H9 (cell line): ENCODE data around the gene TPD52L2. TPM values are rescaled to one million over a fixed set of nuclear protein-coding genes. Genes with fewer than 3 reads are reported as not detected.
A peak's percentile ranks its signal among the peaks of the same experiment; 100 is the strongest.

Experiments used
- DNase-seq: peaks from one replicate; pipeline ENCODE4 v3.0.0-alpha.2; 2017
- H2AFZ ChIP-seq: one replicate; pipeline ENCODE4 v1.6.1; 2013; ENCODE audit warnings: mild to moderate bottlenecking, low read length, control low read depth, moderate library complexity
- H2AK5ac ChIP-seq: 2 replicates; pipeline ENCODE4 v1.6.1; 2013; ENCODE audit warnings: low read length, control low read depth, mixed read lengths; ENCODE audit not compliant: insufficient read length
- H2BK120ac ChIP-seq: one replicate; pipeline ENCODE4 v1.6.1; 2013; ENCODE audit warnings: low read depth, mild to moderate bottlenecking, low read length, control low read depth, inconsistent platforms; ENCODE audit not compliant: poor library complexity, severe bottlenecking
- H2BK12ac ChIP-seq: 2 replicates; pipeline ENCODE4 v1.6.1; 2013; ENCODE audit warnings: low read length, control low read depth, mixed read lengths, low read depth; ENCODE audit not compliant: insufficient read length
- H2BK15ac ChIP-seq: 2 replicates; pipeline ENCODE4 v1.6.1; 2013; ENCODE audit warnings: low read depth, low read length, control low read depth
- H2BK20ac ChIP-seq: one replicate; pipeline ENCODE4 v1.6.1; 2013; ENCODE audit warnings: low read depth, mild to moderate bottlenecking, low read length, control low read depth, inconsistent platforms; ENCODE audit not compliant: poor library complexity, severe bottlenecking
- H2BK5ac ChIP-seq: 2 replicates; pipeline ENCODE4 v1.6.1; 2013; ENCODE audit warnings: low read length, control low read depth, mixed read lengths; ENCODE audit not compliant: insufficient read length
- H3K14ac ChIP-seq: 2 replicates; pipeline ENCODE4 v1.6.1; 2013; ENCODE audit warnings: low read length, control low read depth; ENCODE audit not compliant: insufficient read depth
- H3K18ac ChIP-seq: 2 replicates; pipeline ENCODE4 v1.6.1; 2013; ENCODE audit warnings: low read depth, mild to moderate bottlenecking, mixed read lengths, low read length, control low read depth; ENCODE audit not compliant: insufficient read length
- H3K23ac ChIP-seq: 2 replicates; pipeline ENCODE4 v1.6.1; 2013; ENCODE audit warnings: low read length, control low read depth, mixed read lengths, low read depth; ENCODE audit not compliant: insufficient read length
- H3K23me2 ChIP-seq: 2 replicates; pipeline ENCODE4 v1.6.1; 2013; ENCODE audit warnings: low read depth, mild to moderate bottlenecking, mixed read lengths, low read length, control low read depth; ENCODE audit not compliant: insufficient read length, poor library complexity, severe bottlenecking
- H3K27ac ChIP-seq: 2 replicates; pipeline ENCODE4 v1.5.1; 2013; ENCODE audit warnings: low read length, control low read depth, mixed read lengths, low read depth; ENCODE audit not compliant: insufficient read length
- H3K27me3 ChIP-seq: 2 replicates; pipeline ENCODE4 v1.6.1; 2013; ENCODE audit warnings: low read length, control low read depth, inconsistent platforms; ENCODE audit not compliant: insufficient read depth
- H3K4ac ChIP-seq: 2 replicates; pipeline ENCODE4 v1.6.1; 2013; ENCODE audit warnings: low read depth, mild to moderate bottlenecking, control low read depth, inconsistent platforms, low read length, moderate library complexity
- H3K4me1 ChIP-seq: 2 replicates; pipeline ENCODE4 v1.6.1; 2013; ENCODE audit warnings: low read length, control low read depth, inconsistent platforms; ENCODE audit not compliant: insufficient read depth
- H3K4me2 ChIP-seq: 2 replicates; pipeline ENCODE4 v1.6.1; 2013; ENCODE audit warnings: low read length, control low read depth, mixed read lengths; ENCODE audit not compliant: insufficient read length, insufficient read depth
- H3K56ac ChIP-seq: 2 replicates; pipeline ENCODE4 v1.6.1; 2013; ENCODE audit warnings: low read depth, mild to moderate bottlenecking, mixed read lengths, low read length, control low read depth; ENCODE audit not compliant: insufficient read length
- H3K79me1 ChIP-seq: 2 replicates; pipeline ENCODE4 v1.6.1; 2013; ENCODE audit warnings: low read depth, mild to moderate bottlenecking, moderate library complexity, low read length, control low read depth, inconsistent platforms; ENCODE audit not compliant: insufficient read depth, poor library complexity, severe bottlenecking
- H3K79me2 ChIP-seq: 2 replicates; pipeline ENCODE4 v1.6.1; 2013; ENCODE audit warnings: low read length, control low read depth, inconsistent platforms; ENCODE audit not compliant: insufficient read depth
- H3K9ac ChIP-seq: 2 replicates; pipeline ENCODE4 v1.6.1; 2013; ENCODE audit warnings: low read length, control low read depth, mixed read lengths; ENCODE audit not compliant: insufficient read length; ENCODE audit errors: extremely low read depth
- H3K9me3 ChIP-seq: one replicate; pipeline ENCODE4 v1.6.1; 2013; ENCODE audit warnings: low read depth, low read length, inconsistent platforms; ENCODE audit not compliant: control insufficient read depth
- H3T11ph ChIP-seq: one replicate; pipeline ENCODE4 v1.6.1; 2013; ENCODE audit warnings: mild to moderate bottlenecking, low read length, control low read depth, inconsistent platforms
- H4K20me1 ChIP-seq: one replicate; pipeline ENCODE4 v1.6.1; 2013; ENCODE audit not compliant: control insufficient read depth, insufficient read length, insufficient read depth
- H4K5ac ChIP-seq: 2 replicates; pipeline ENCODE4 v1.6.1; 2013; ENCODE audit warnings: low read depth, mild to moderate bottlenecking, mixed read lengths, low read length, control low read depth; ENCODE audit not compliant: insufficient read length
- H4K8ac ChIP-seq: replicated peaks from 2 replicates; pipeline ENCODE4 v1.6.1; 2013; ENCODE audit warnings: low read length, control low read depth, mixed read lengths, low read depth; ENCODE audit not compliant: insufficient read length
- H4K91ac ChIP-seq: 2 replicates; pipeline ENCODE4 v1.6.1; 2013; ENCODE audit warnings: low read depth, mild to moderate bottlenecking, moderate library complexity, mixed read lengths, low read length, control low read depth; ENCODE audit not compliant: insufficient read length
- H3K27ac Mint-ChIP-seq, 3 experiments: 2 replicates in 2 of 3; 3 replicates in 1 of 3; pipeline ENCODE4 v1.8.0; 2020 to 2021; ENCODE audit warnings: mixed read lengths in 3 of 3, mild to moderate bottlenecking in 1 of 3, moderate library complexity in 1 of 3
- H3K27me3 Mint-ChIP-seq: 2 replicates; pipeline ENCODE4 v1.8.0; 2021; ENCODE audit warnings: low read depth, mild to moderate bottlenecking, moderate library complexity, mixed read lengths
- H3K36me3 Mint-ChIP-seq, 3 experiments: 2 replicates in 2 of 3; 3 replicates in 1 of 3; pipeline ENCODE4 v1.8.0; 2020 to 2021; ENCODE audit warnings: low read depth in 3 of 3, mixed read lengths in 3 of 3; ENCODE audit not compliant: insufficient read depth in 1 of 3
- H3K4me1 Mint-ChIP-seq, 2 experiments: 2 replicates each; pipeline ENCODE4 v1.8.0; 2020; ENCODE audit warnings: mixed read lengths in 2 of 2
- H3K4me3 Mint-ChIP-seq, 2 experiments: 2 replicates in 1 of 2; 3 replicates in 1 of 2; pipeline ENCODE4 v1.8.0; 2020 to 2021; ENCODE audit warnings: mild to moderate bottlenecking in 2 of 2, mixed read lengths in 2 of 2, moderate library complexity in 1 of 2
- H3K9me3 Mint-ChIP-seq, 2 experiments: 2 replicates in 1 of 2; 3 replicates in 1 of 2; pipeline ENCODE4 v1.8.0; 2020; ENCODE audit warnings: mild to moderate bottlenecking in 2 of 2, mixed read lengths in 2 of 2, moderate library complexity in 1 of 2
- CTCF ChIP-seq: fragments of 200-600 bp; sonication (generic); conservative IDR thresholded peaks from 3 replicates; pipeline ENCODE4 v1.8.0; 2021; ENCODE audit warnings: antibody characterized with exemption, mild to moderate bottlenecking
- WGBS: extraction: QIAGEN DNeasy Blood & Tissue Kit; methylation state at CpG from one replicate; pipeline ENCODE4 v1.1.7; 2013; ENCODE audit warnings: missing lambda C conversion rate, low lambda C conversion rate, mixed read lengths; ENCODE audit not compliant: insufficient read length; ENCODE audit errors: extremely low coverage; 5-methylcytosine and 5-hydroxymethylcytosine counted together
- total RNA-seq: library from RNA; stranded (reverse); gene quantifications from 2 replicates; pipeline ENCODE4 v1.2.1, GENCODE V29; 2021

Gene TPD52L2
- total RNA-seq, 1 experiment from 2014 or later: 94.1 TPM

- Histone ChIP-seq H3K27ac (no peak overlapping the region), H2BK20ac (no peak overlapping the region), H3K56ac (no peak overlapping the region), H3K4ac (no peak overlapping the region), H3K14ac (no peak overlapping the region), H3K79me2 (peaks cover 3% of the 10 kb centered on the region; the same call in 1 of the 2 replicates), H2BK120ac (no peak overlapping the region), H3K23me2 (peaks cover 8% of the 10 kb centered on the region), H3K4me2 (no peak overlapping the region), H2BK15ac (0 out of 2 replicates have a peak overlapping the region, but pooled peaks have one; percentile 54), H3T11ph (no peak overlapping the region), H3K9me3 (no peaks in the 10 kb centered on the region), H3K23ac (no peak overlapping the region), H3K4me1 (peaks cover 4% of the 10 kb centered on the region; the same call in 1 of the 2 replicates), H2AFZ (no peak overlapping the region), H3K79me1 (no peaks in the 10 kb centered on the region), H3K9ac (no peak overlapping the region), H3K27me3 (peaks cover 4% of the 10 kb centered on the region; the same call in 1 of the 2 replicates), H2AK5ac (no peak overlapping the region), H4K8ac (no peak overlapping the region), H3K18ac (no peak overlapping the region), H2BK12ac (peak overlapping the region; percentile 79), H4K91ac (no peak overlapping the region), H2BK5ac (no peak overlapping the region), H4K20me1 (no peaks in the 10 kb centered on the region), H4K5ac (no peak overlapping the region)
- WGBS: no CpG with 5 or more reads among the region's 20 CpGs
- Mint-ChIP-seq H3K27me3 (peaks cover 33% of the 10 kb centered on the region), H3K36me3 (no peaks in the 10 kb centered on the region), H3K27ac (no peak overlapping the region), H3K4me3 (peak overlapping the region in 1 of 2 experiments; percentile 23; a peak in 1 of 5 replicates), H3K9me3 (no peaks in the 10 kb centered on the region; a peak in 1 of 5 replicates), H3K4me1 (peaks cover 19 to 42% of the 10 kb centered on the region in 2 experiments)
- peak; percentile 22 for DNase-seq
- TF ChIP-seq CTCF: no peak
Observed at GRCh38 chr20:63833776-63834490, 31.1 kb upstream of the TPD52L2 start.
